ENCODE measurements around the gene AGBL4.

- TF ChIP-seq CTCF (IDR thresholded peaks at IDR 0.05): no peak
- no peak for TF ChIP-seq POLR2A (IDR thresholded peaks at IDR 0.05)
Measured at GRCh38 chr1:49171941-49172593, 851.7 kb downstream of the AGBL4 start.

Measured in lower leg skin (tissue), 3 donors.